ENCODE results near the gene DLX1.

DNA sequence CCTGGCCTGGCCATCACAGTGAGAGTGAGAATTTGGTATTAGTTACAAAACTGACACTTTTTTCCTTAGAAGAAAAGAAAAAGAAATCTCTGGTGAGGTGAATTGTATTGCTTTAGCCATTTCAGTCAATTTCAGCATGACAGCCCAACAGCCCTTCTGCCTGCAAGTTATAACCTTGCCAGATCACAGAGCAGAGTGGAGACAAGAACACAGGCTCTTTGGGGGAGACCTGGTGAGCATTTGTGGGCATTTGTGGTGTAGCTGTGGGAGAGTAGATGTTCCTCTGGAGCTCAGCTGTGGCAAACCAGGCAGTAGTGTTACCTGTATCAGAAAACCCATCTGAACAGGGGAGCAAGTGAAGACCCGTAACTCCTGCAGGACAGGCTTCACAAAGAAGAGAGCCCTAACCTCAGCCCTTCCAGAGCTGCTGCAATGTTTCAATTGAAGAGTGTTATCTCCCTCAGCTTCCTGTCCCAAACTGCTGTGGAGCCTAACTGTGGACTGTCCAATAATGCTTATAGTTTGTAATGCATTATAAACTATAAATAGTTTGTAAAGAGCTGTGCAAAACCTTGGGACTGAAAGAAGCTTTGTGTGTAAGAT, 22.8 kb upstream of the DLX1 start:
- TF ChIP-seq POLR2A (IDR thresholded peaks at IDR 0.05; ENCODE audit: borderline replicate concordance, extremely low read depth, insufficient read depth, insufficient read length) (no peak), EZH2phosphoT487 (IDR thresholded peaks at IDR 0.05; ENCODE audit: borderline replicate concordance) (no peak), SIN3A (IDR thresholded peaks at IDR 0.05; ENCODE audit: low read depth) (no peak), JUND (IDR thresholded peaks at IDR 0.05) (no peak), EZH2 (IDR thresholded peaks at IDR 0.05) (no peak)
- TF ChIP-seq, protein P1, sequence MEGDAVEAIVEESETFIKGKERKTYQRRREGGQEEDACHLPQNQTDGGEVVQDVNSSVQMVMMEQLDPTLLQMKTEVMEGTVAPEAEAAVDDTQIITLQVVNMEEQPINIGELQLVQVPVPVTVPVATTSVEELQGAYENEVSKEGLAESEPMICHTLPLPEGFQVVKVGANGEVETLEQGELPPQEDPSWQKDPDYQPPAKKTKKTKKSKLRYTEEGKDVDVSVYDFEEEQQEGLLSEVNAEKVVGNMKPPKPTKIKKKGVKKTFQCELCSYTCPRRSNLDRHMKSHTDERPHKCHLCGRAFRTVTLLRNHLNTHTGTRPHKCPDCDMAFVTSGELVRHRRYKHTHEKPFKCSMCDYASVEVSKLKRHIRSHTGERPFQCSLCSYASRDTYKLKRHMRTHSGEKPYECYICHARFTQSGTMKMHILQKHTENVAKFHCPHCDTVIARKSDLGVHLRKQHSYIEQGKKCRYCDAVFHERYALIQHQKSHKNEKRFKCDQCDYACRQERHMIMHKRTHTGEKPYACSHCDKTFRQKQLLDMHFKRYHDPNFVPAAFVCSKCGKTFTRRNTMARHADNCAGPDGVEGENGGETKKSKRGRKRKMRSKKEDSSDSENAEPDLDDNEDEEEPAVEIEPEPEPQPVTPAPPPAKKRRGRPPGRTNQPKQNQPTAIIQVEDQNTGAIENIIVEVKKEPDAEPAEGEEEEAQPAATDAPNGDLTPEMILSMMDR (IDR thresholded peaks at IDR 0.05 in 2 of 3, conservative IDR thresholded peaks at IDR 0.05 in 1 of 3; ENCODE audit: borderline replicate concordance in 1 of 3, insufficient read depth in 1 of 3, low read depth in 2 of 3, low read length in 2 of 3): no peak
- TF ChIP-seq, protein P2, sequence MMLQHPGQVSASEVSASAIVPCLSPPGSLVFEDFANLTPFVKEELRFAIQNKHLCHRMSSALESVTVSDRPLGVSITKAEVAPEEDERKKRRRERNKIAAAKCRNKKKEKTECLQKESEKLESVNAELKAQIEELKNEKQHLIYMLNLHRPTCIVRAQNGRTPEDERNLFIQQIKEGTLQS (IDR thresholded peaks at IDR 0.05): no peak
- TF ChIP-seq, protein P3, sequence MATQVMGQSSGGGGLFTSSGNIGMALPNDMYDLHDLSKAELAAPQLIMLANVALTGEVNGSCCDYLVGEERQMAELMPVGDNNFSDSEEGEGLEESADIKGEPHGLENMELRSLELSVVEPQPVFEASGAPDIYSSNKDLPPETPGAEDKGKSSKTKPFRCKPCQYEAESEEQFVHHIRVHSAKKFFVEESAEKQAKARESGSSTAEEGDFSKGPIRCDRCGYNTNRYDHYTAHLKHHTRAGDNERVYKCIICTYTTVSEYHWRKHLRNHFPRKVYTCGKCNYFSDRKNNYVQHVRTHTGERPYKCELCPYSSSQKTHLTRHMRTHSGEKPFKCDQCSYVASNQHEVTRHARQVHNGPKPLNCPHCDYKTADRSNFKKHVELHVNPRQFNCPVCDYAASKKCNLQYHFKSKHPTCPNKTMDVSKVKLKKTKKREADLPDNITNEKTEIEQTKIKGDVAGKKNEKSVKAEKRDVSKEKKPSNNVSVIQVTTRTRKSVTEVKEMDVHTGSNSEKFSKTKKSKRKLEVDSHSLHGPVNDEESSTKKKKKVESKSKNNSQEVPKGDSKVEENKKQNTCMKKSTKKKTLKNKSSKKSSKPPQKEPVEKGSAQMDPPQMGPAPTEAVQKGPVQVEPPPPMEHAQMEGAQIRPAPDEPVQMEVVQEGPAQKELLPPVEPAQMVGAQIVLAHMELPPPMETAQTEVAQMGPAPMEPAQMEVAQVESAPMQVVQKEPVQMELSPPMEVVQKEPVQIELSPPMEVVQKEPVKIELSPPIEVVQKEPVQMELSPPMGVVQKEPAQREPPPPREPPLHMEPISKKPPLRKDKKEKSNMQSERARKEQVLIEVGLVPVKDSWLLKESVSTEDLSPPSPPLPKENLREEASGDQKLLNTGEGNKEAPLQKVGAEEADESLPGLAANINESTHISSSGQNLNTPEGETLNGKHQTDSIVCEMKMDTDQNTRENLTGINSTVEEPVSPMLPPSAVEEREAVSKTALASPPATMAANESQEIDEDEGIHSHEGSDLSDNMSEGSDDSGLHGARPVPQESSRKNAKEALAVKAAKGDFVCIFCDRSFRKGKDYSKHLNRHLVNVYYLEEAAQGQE (IDR thresholded peaks at IDR 0.05; ENCODE audit: low read depth): no peak
- TF ChIP-seq, protein P4, sequence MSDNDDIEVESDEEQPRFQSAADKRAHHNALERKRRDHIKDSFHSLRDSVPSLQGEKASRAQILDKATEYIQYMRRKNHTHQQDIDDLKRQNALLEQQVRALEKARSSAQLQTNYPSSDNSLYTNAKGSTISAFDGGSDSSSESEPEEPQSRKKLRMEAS (IDR thresholded peaks at IDR 0.05): no peak
